GM18519 (cell line): Measurements from ENCODE around the gene SUGCT.

Experiments used
- ATAC-seq: cut with Tn5 transposase; IDR thresholded peaks from one replicate; pipeline ENCODE4 v1.9.1; 2021; ENCODE audit warnings: mild to moderate bottlenecking, moderate library complexity; ENCODE audit not compliant: unreplicated experiment, low FRiP score

SUGCT gene

GRCh38 chr7:40700653-40701421 is 566.0 kb downstream of the SUGCT start:
- peak; percentile 62 for ATAC-seq

- no peak for ATAC-seq
Observed at GRCh38 chr7:40701836-40702551, 567.2 kb downstream of the SUGCT start.

GRCh38 chr7:40704172-40704571 is 569.4 kb downstream of the SUGCT start:
- no peak for ATAC-seq

GRCh38 chr7:40706829-40707228 is 572.0 kb downstream of the SUGCT start:
- no peak for ATAC-seq

- peak; percentile 91 for ATAC-seq
Observed at GRCh38 chr7:40709062-40709964, 574.5 kb downstream of the SUGCT start.

- no peak for ATAC-seq
Observed at GRCh38 chr7:40711706-40712105, 576.9 kb downstream of the SUGCT start.

- no peak for ATAC-seq
Observed at GRCh38 chr7:40714363-40715052, 579.7 kb downstream of the SUGCT start.

GRCh38 chr7:40715053-40715430 is 580.2 kb downstream of the SUGCT start:
- ATAC-seq: no peak

- no peak for ATAC-seq
Observed at GRCh38 chr7:40716052-40716451, 581.2 kb downstream of the SUGCT start.

- ATAC-seq: peak; percentile 58
Observed at GRCh38 chr7:40717242-40717641, 582.4 kb downstream of the SUGCT start.

- no peak for ATAC-seq
Observed at GRCh38 chr7:40720416-40720815, 585.6 kb downstream of the SUGCT start.

- ATAC-seq: no peak
Observed at GRCh38 chr7:40721342-40721949, 586.6 kb downstream of the SUGCT start.

- no peak for ATAC-seq
Observed at GRCh38 chr7:40722242-40722641, 587.4 kb downstream of the SUGCT start.

GRCh38 chr7:40723829-40724228 is 589.0 kb downstream of the SUGCT start:
- no peak for ATAC-seq

- no peak for ATAC-seq
Observed at GRCh38 chr7:40726559-40726958, 591.8 kb downstream of the SUGCT start.

- ATAC-seq: no peak
Observed at GRCh38 chr7:40733114-40733513, 598.3 kb downstream of the SUGCT start.

- ATAC-seq: no peak
Observed at GRCh38 chr7:40733578-40733977, 598.8 kb downstream of the SUGCT start.

- ATAC-seq: no peak
Observed at GRCh38 chr7:40739257-40739656, 604.5 kb downstream of the SUGCT start.

- ATAC-seq: no peak
Observed at GRCh38 chr7:40742270-40742669, 607.5 kb downstream of the SUGCT start.
